HUDEP-2 (cell line): ENCODE data around the gene AFAP1L2.

Experiments used
- DNase-seq, 76 experiments: peaks; one replicate each; lab custom pipeline; 2025; ENCODE audit not compliant: unreplicated experiment in 76 of 76; lab: John Stamatoyannopoulos, UW

The AFAP1L2 gene

DNA sequence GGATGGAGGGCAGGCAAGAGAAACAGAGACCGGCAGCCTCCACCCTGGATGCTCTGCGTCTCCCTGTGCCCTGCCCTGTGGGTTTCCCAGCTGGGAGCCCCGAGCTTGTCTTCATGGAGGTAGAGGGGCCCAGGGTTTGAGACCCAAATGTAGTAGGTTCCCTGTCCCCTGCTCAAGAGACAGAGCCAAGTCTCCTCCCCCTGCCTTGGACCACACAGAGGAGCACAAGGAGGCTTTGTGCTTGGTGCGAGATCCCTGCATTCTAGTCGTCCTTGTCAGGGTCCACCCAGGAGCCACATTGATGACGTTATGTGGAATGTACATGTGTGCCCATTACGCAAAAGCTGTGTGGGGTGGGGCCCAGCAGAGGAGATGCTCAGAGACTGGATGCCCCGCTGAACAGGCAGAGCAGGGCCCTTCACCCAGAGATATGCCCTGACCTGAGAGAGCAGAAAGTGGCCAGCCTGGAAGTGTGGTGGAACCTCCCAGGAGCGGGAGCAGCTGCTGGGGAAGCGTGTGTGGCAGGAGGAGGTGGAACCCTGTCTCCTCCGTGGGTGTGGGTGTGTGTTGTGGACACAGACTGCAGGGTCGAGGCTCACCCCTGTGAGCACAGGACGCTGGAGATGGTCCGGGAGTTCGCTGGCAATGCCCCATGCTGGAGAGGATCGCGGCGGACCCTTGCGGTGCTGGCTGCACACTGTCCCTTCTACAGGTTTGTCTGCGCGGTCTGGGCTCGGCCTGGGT is 126.0 kb downstream of the AFAP1L2 start:
- no peak for DNase-seq

GRCh38 chr10:114276671-114277070 is 127.6 kb downstream of the AFAP1L2 start:
- no peak for DNase-seq

- no peak for DNase-seq
Measured at GRCh38 chr10:114276066-114276465, 128.2 kb downstream of the AFAP1L2 start.

DNA sequence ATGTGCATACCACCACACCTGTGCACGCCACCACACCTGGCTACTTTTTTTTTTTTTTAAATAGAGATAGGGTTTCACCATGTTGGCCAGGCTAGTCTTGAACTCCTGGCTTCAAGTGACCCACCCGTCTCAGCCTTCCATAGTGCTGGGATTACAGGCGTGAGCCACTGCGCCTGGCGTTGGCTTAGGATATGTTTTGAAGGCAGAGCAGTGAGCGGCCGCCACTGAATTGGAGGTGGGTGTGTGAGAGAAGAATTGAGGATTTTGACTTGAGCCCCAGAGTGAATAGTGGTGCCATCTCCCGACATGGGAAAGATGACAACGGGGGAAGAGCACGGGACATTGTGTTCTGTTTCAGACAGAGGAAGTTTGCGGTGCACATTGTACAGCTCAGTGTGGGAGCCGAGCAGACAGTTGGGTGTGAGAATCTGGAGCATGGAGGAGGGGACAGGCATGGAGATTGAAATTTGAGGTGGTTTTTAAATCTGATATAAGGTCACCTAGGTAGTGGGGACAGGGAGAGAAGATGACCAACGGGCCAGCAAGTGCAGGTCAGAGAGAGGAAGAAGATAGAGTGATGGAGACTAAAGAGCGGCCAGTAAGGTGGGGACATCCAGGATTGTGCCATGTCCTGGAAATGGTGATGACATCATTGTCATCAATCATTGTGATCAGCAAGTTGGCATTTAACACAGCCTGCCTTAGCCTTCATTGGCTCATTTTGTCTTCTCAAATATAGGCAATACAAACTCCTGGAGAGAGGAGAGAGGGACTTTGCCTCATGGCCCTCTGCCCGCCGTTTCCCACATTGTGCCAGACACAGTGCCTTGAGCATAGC is 129.5 kb downstream of the AFAP1L2 start:
- no peak for DNase-seq

DNA sequence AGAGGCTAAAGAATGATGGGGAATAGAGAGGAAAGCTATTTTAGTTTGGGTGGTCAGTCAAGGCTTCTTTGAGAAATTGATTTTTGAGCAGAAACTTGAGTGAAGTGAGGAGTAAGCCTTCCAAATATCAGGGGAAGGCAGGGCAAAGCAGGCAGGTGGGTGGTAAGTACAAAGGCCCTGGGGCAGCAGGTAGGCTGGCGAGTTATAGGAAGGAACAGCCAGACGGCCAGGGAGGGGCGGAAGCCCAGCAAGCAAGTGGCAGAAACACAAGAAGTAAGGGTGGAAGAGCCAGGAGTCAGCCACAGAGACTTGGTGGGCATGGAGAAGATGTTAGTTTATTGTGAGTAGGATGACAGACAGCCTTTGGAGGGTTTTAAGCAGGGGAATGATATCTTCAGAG is 130.4 kb downstream of the AFAP1L2 start:
- no peak for DNase-seq

DNA sequence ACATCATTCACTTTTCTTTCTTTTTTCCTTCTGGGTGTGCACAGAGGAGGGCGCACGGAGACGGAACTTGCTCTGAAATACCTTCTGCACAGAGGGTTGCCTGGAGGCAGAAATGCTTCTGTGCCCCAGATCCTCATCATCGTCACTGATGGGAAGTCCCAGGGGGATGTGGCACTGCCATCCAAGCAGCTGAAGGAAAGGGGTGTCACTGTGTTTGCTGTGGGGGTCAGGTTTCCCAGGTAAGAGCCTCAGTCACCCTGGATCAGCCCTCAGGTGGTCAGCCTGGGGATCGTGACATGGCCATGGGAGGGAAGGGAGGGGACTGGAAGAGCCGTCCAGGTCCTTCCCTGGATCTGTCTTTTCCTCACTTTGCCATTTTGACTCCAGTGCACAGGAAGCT is 131.6 kb downstream of the AFAP1L2 start:
- DNase-seq = no peak

- no peak for DNase-seq
Measured at GRCh38 chr10:114271779-114272167, 132.5 kb downstream of the AFAP1L2 start.

DNA sequence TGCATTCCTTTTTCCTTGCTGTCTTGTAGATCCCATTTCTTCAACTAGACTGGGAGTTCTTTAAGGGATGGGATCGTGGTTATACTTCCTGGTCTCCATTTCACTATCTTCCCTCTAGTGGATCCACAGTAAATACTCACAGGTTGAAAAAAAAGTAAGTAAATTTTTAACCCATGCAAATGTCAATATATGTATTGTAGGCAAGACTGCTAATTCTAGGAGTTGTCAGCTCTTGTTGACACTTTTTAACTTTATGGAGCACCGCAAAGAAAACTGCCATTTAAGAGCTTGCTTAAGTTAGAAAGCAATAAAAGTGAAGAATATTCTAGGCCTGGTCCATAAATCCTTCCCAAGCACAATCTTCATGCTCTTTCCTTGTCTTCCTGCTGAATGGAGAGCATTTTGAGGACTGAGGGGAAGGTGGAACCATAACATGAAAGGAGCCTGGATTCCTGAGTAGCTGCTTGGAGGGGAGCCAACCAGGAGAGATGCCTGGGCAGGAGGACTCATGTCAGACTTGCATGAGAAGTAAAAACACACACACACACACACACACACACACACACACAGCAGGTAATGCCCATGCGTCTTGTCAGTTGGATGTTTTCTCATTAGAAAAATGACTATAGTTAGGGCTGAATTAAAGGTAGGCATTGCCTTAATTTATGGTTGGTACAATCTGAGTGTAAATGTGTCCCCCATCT is 133.1 kb downstream of the AFAP1L2 start:
- no peak for DNase-seq

GRCh38 chr10:114266521-114266920 is 137.8 kb downstream of the AFAP1L2 start:
- DNase-seq = peak in 63 of 76 experiments; percentile 3 to 76 (median 38)

DNA sequence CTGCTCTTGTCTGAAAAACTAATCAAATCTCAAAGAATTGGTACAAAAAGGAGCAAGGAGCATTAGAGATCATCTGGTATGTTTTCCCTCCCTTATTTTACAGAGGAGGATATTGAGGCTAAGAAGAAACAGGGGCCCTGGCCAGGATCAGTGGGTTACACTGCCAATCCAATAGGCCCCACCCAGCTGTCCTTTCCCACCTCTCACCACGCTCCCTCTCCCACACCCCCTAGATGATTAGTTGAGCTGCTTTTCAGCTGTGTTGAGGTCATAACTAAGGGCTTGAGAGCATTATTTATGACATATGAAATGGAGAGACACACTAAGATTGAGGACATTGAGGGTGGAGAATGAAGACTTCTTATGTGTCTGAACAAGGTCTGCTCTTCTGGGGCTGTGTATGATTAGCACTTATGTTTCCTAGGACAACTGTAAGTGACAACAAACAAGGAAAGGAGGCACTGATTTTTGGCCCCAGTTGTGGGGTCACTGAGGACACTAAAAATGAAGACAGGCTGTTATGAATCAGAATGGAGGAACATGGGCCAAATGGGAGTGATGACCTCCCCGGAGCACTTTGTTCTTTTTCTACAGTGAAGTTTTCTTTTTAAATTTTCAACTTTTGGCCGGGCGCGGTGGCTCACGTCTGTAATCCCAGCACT is 138.8 kb downstream of the AFAP1L2 start:
- DNase-seq = no peak

DNA sequence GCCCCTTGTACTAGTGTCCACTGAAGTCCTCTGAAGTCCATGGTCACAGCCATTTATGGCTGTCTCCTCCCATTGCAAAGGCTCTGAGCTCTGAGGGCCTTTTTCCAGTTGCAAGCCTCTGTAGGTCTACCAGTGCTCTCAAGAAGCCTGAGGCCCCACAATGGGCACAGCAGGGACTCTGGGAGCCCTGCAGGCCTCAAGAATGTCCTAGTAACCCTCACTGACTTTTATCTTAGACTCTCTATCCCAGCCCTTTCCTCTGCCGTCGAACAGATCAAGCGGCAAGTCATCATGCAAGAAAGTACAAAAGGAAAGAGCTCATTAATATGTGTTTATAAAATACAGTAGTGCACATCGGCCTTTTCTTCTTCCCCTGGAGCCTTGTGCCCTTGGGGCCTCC is 141.8 kb downstream of the AFAP1L2 start:
- no peak for DNase-seq

GRCh38 chr10:114261076-114261475 is 143.2 kb downstream of the AFAP1L2 start:
- peak in 1 of 76 experiments; percentile 3 for DNase-seq

GRCh38 chr10:114260366-114260765 is 143.9 kb downstream of the AFAP1L2 start:
- DNase-seq = no peak

DNA sequence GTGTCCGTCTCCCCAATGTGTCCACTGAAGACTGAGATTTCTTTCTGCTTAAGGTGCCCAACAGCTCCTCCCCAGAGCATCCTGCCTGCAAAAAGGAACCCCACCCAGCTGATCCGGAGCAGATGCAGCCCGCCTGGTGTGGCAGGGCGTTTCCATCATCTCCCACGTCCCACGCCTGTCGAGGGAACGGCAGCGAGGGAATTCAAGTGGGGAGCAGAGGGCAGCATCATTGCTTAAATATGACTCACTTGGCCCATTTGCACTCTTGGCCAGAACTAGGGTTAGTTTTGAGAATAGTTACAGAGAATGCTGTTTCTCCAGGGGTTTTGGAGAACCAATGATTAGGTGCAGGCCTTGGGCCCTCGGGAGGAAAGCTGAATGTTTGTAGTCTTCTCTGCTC is 144.5 kb downstream of the AFAP1L2 start:
- no peak for DNase-seq

- DNase-seq = peak in 20 of 76 experiments; percentile 0 to 23 (median 10)
Measured at GRCh38 chr10:114258274-114258840, 145.9 kb downstream of the AFAP1L2 start.

DNA sequence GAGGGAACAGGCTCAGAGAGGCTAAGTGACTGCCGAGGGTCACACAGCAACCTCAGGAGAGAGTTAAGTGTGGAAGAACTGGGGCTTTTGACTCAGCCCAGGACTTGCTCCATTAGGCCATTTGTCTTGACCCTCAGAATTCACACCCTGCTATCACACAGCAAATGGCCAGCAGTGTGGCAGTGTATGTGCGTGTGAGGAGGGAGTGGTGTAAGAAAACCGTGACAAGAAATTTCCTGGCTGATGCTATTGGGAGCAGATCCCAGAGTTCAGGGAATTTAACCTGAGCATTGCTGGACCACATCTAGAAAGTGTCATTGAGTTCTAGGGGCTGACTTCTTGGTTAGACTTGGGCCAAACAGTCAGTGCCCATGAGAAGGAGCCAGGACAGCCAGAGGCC is 146.8 kb downstream of the AFAP1L2 start:
- no peak for DNase-seq

DNA sequence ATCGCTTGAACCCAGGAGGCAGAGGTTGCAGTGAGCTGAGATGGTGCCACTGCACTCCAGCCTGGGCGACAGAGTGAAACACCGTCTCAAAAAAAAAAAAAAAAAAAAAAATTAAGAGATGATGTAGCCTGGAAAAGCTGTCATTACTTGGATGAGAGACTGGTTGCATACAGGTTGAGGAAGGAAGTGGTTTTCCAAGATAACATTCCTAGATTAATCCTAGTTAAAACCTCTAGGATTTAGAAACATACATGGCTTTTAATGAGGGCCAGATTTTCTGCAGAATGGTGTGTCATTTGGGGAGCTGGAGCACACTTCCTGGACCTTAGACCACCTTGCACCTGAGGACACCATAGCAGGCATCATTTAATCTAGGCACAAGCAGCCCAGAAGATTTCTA is 147.5 kb downstream of the AFAP1L2 start:
- DNase-seq = no peak

GRCh38 chr10:114256008-114256765 is 148.1 kb downstream of the AFAP1L2 start:
- no peak for DNase-seq

GRCh38 chr10:114255227-114255626 is 149.1 kb downstream of the AFAP1L2 start:
- no peak for DNase-seq

DNA sequence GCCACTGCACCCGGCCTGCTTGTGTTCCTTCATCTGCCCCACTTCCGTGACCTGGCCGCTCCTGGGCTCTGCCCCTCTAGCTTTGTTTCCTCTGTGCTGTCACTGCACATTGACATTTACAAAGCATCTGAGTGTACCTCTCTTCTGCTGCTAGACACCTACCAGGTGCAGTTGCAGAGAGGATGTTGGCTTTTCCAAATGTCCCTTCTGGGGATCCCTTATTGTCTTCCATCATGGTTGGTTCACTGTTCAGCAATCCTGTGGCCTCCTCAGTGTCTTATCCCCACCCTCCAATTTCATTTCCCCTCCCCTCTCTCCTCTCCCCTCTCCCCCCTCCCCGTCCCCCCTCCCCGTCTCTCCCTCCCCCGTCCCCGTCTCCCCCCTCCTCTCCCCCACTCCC is 151.4 kb downstream of the AFAP1L2 start:
- no peak for DNase-seq
